H1 (cell line): Measurements from ENCODE around the gene ULK1.

Source experiments
- ATF3 ChIP-seq: IDR thresholded peaks from 2 replicates; pipeline ENCODE4 v1.6.1; 2011; ENCODE audit warnings: low read depth, mild to moderate bottlenecking, low read length; ENCODE audit not compliant: insufficient read depth
- CBX8 ChIP-seq: fragments of 300-800, 300-1000 bp; sonication (generic); IDR thresholded peaks from 2 replicates; pipeline ENCODE4 v1.7.1; 2016; ENCODE audit warnings: low read depth, low read length, borderline replicate concordance
- CEBPB ChIP-seq: IDR thresholded peaks from 2 replicates; pipeline ENCODE4 v1.6.1; 2012; ENCODE audit warnings: low read depth, low read length
- CHD2 ChIP-seq: IDR thresholded peaks from 2 replicates; pipeline ENCODE4 v1.6.1; 2012; ENCODE audit warnings: low read length, improper control_type of control experiment
- CTCF ChIP-seq, 3 experiments: IDR thresholded peaks; 1 replicate in 2 of 3; 2 replicates in 1 of 3; pipeline versions ENCODE4 v1.5.1 to v1.6.1; 2011; ENCODE audit warnings: low read length in 3 of 3, mild to moderate bottlenecking in 3 of 3, inconsistent platforms in 2 of 3, low read depth in 1 of 3, moderate library complexity in 1 of 3; ENCODE audit not compliant: insufficient read depth in 1 of 3; ENCODE audit errors: control extremely low read depth in 1 of 3
- EP300 ChIP-seq, 2 experiments: IDR thresholded peaks; 1 replicate in 1 of 2; 2 replicates in 1 of 2; pipeline ENCODE4 v1.6.1; 2011 to 2012; ENCODE audit warnings: low read depth in 2 of 2, low read length in 2 of 2, mild to moderate bottlenecking in 2 of 2, borderline replicate concordance in 1 of 2, inconsistent platforms in 1 of 2, moderate library complexity in 1 of 2
- KDM1A ChIP-seq: fragments of 200-600, 300-600 bp; sonication (generic); IDR thresholded peaks from 2 replicates; pipeline ENCODE4 v1.7.1; 2016; ENCODE audit warnings: mild to moderate bottlenecking, low read length, borderline replicate concordance
- RXRA ChIP-seq: IDR thresholded peaks from 2 replicates; pipeline ENCODE4 v1.6.1; 2011; ENCODE audit warnings: low read depth, mild to moderate bottlenecking, low read length, moderate library complexity; ENCODE audit not compliant: insufficient read depth
- TBP ChIP-seq: IDR thresholded peaks from 2 replicates; pipeline ENCODE4 v1.6.1; 2011; ENCODE audit warnings: low read depth, low read length, improper control_type of control experiment
- YY1 ChIP-seq: IDR thresholded peaks from 2 replicates; pipeline ENCODE4 v1.6.1; 2011; ENCODE audit warnings: low read depth, mild to moderate bottlenecking, low read length
- ZNF274 ChIP-seq: IDR thresholded peaks from 2 replicates; pipeline ENCODE4 v1.7.0; 2012; ENCODE audit warnings: low read length, borderline replicate concordance; ENCODE audit errors: extremely low read depth

DNA sequence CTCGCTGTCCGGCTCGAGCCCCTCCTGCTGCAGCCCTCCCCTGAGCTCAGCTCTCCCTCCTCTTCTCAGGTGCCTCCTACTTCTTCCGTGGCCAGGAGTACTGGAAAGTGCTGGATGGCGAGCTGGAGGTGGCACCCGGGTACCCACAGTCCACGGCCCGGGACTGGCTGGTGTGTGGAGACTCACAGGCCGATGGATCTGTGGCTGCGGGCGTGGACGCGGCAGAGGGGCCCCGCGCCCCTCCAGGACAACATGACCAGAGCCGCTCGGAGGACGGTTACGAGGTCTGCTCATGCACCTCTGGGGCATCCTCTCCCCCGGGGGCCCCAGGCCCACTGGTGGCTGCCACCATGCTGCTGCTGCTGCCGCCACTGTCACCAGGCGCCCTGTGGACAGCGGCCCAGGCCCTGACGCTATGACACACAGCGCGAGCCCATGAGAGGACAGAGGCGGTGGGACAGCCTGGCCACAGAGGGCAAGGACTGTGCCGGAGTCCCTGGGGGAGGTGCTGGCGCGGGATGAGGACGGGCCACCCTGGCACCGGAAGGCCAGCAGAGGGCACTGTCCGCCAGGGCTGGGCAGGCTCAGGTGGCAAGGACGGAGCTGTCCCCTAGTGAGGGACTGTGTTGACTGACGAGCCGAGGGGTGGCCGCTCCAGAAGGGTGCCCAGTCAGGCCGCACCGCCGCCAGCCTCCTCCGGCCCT, 43.4 kb upstream of the ULK1 start:
- TF ChIP-seq RXRA = no peak
- no peak for TF ChIP-seq CTCF (IDR thresholded peaks at IDR 0.05; ENCODE audit: control extremely low read depth in 1 of 3, insufficient read depth in 1 of 3, low read depth in 1 of 3, low read length in 3 of 3)
- TF ChIP-seq CHD2 = no peak
- TF ChIP-seq CEBPB = no peak
- no peak for TF ChIP-seq EP300 (IDR thresholded peaks at IDR 0.05; ENCODE audit: borderline replicate concordance in 1 of 2, low read depth in 2 of 2, low read length in 2 of 2)
- no peak for TF ChIP-seq ZNF274
- no peak for TF ChIP-seq KDM1A
- no peak for TF ChIP-seq CBX8
- no peak for TF ChIP-seq ATF3
- TF ChIP-seq TBP = no peak
- no peak for TF ChIP-seq YY1
